Stimulated activated CD4-positive, alpha-beta T cell treated with anti-CD3 and anti-CD28 coated beads, Interleukin-4, amount 100 ng/mL, for 1 hour (primary cell): Measurements from ENCODE around the gene COX19.
"Not testable (repeated sequence)": the region's sequence is repeated elsewhere in the genome, so short reads cannot be mapped to it uniquely, and the experiment has no call there.

Experiments
- DNase-seq: peaks from one replicate; pipeline ENCODE4 v3.0.0-alpha.2; 2020

COX19 gene

DNA sequence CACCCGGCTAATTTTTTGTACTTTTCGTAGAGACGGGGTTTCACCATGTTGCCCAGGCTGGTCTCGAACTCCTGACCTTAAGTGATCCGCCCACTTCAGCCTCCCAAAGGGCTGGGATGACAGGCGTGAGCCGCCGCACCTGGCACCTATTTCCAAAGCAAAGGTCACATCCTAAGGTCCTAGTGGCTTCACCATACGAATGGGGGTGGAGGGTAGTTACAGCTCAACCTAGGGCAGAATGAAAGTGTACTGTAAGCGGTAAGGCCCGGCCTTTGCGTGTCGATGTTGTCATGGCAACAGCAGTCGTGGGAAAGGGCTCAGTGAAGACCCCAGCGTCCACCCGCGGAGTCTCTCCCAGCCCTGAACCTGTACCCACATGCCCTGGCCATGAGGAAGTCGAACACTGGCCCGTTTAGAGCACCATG, 1.6 kb upstream of the COX19 start:
- DNase-seq: no peak

- DNase-seq: no peak
These were observed 539 bp upstream of the COX19 start for GRCh38 chr7:975702-976473.

DNA sequence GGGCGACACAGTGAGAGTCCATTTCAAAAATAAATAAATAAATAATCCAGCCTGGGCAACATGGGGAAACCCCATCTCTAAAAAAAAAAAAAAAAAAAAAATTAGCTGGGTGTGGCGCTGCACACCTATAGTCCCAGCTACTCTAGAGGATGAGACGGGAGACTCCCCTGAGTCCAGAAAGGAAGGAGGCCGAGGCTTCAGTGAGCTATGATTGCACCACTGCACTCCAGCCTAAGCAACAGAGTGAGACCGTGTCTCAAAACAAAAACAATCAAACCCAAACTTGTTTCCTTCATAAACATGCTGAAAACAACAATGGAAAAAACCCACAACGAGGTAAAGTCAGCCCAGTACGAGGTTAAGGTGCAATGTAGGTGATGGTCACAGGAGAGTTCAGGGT, 1.2 kb downstream of the COX19 start:
- no peak for DNase-seq

DNA sequence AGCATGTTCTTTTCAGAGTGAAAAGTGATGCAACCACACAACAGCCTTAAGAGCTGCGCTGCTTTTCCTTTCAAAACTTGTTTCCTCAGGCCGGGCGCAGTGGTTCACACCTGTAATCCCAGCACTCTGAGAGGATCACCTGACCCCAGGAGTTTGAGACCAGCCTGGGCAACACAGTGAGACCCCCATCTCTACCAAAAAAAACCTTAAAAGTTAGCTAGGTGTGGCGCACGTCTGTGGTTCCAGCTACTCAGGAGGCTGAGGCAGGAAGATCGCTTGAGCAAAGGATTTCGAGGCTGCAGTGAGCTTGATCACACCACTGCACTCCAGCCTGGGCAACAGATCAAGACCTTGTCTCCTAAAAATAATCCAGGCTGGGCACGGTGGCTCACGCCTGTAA, 2.0 kb downstream of the COX19 start:
- DNase-seq: no peak

- no peak for DNase-seq
These were observed 2.6 kb downstream of the COX19 start for GRCh38 chr7:972676-973309.

DNA sequence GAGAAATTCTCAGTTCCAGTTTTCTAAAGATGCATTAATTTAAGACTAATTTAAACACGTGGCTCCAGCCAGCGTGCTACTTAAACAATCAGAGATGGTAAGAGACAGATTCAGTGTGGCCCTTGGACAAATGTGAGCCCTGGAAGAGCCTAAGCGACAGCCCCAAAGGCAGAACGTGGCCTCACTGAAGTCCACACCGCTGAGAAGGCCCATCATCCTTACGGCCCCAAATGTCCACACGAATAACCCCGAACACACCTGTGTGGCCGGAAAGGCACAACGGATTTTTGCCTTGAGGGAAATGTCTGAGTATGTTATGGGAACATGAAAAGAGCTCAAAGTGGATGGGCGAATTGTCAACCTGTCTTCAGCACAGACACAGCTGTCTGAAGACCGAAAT, 3.2 kb downstream of the COX19 start:
- DNase-seq: no peak

DNA sequence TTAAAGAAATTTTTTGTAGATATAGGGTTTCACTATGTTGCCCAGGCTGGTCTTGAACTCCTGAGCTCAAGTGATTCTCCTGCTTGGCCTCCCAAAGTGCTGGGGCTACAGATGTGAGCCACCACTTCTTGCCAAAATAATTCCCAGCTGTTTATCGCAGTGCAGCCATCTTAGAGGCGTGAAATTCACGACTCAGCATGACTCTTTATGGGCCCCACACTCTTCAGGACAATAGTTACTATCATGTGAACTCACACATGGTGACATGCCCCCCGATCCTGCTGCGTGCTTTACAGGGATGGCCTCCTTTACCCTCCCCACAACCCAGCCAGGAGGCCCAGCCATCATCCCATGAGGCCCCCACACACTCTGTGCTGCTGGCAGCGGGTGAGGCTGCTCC, 4.6 kb downstream of the COX19 start:
- no peak for DNase-seq

GRCh38 chr7:969403-969802, 5.9 kb downstream of the COX19 start:
- DNase-seq: no peak

- no peak for DNase-seq
These were observed 6.9 kb downstream of the COX19 start for GRCh38 chr7:968205-969105.

GRCh38 chr7:967361-968082, 7.8 kb downstream of the COX19 start:
- DNase-seq: no peak

DNA sequence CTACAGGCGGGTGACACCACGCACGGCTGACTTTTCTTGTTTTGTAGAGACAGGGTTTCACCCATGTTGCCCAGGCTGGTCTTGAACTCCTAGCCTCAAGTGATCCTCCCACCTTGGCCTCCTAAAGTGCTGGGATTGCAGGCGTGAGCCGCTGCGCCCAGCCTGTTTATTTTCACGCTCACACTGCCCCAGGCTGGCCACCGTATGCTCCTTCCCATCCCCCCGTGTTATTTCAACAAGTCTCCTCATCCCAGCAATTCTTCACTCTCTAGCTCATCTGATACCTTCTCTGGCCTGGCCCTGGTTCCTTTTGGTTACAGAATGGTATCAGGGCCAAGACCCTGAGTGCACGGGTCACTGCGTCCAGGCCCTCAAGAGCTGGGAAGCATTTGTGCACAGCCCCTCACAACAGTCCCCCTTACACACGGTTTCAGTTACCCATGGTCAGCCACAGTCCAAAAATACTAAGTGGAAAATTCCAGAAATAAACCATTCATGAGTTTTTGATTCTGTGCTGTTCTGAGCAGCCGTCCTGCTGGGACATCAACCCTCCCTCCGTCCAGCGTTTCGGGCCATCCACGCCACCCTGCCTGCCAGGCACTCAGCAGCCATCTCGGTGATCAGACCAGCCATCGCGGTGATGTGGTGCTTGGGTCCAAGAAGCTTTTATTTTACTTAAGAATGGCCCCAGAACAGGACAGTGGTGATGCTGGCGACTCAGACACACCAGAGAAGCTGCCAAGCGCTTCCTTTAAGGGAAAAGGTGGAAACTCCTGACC, 8.9 kb downstream of the COX19 start:
- no peak for DNase-seq

DNA sequence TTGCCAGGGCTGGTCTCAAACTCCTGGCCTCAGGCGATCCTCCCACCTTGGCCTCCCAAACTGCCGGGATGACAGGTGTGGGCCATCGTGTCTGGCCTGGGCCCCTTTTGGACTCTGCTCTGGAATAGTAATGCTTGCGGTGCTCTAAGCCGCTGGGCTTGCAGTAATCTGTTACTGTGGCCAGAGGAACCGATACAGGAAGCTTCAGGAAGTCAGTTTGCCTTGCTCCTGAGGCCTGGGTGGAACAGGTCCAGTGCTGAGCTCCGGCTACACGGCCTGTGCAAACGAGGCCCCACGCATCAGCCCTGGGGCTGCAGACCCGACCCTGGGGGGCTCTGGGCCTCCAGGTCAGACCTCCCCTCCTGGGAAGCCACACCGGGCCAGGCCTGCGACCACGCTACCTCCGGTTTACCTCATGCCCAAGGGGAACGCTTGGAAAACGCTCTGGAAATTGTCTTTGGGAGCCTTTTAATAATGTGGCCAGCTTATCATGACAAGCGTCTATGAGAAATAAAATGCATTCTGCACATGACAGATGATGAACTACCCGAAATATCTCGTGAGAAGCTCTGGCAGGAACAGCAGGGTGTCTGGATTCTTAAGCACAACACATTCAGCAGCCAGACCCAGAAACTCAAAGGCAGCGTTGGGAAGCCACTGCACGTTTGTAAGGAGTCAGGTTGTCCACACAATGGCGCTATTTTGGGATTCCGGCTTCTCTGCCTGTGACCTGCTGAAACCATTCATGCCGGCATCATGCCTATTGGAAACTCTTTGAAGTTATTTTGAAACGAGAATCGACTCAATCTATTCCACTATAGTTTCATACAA, 10.7 kb downstream of the COX19 start:
- no peak for DNase-seq

DNA sequence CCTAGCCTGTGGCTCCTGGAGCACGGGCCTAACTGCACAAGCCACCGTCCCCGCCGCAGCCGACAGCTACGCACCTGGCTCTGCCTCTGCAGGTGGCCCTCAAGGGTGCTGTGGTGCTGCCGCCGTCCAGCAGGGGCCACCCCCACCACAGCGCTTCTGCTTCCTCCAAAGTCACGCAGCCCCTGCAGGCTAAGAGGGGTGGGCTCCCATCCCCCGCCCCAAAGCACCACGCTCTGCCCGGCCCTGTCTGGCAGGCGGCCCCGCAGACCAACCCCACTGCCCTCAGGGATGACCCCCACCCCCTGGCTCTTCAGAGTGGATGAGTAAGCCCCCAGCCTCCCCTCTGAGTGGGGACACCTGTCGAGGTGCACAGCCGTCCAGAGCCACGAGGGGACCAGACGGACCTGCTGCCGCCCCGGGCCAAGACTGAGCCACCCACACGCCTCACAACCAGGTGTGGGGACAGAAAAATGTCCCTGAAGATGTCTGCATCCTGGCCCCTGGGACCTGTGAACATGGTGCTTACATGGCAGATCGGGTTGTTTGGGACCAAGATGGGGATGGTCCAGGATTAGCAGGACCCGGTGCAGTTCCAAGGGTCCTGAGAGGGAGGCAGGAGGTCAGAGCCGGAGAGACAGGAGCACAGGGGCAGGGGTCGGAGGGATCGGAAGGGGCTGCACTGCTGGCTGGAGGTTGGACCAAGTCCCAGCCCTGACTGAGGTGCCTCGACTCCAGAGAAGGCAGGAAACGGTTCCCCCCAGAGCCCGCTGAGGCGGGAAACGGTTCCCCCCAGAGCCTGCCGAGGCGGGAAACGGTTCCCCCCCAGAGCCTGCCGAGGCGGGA, 11.9 kb downstream of the COX19 start:
- no peak for DNase-seq

- no peak for DNase-seq
These were observed 12.8 kb downstream of the COX19 start for GRCh38 chr7:962401-963081.

GRCh38 chr7:961546-962400, 13.6 kb downstream of the COX19 start:
- no peak for DNase-seq

DNA sequence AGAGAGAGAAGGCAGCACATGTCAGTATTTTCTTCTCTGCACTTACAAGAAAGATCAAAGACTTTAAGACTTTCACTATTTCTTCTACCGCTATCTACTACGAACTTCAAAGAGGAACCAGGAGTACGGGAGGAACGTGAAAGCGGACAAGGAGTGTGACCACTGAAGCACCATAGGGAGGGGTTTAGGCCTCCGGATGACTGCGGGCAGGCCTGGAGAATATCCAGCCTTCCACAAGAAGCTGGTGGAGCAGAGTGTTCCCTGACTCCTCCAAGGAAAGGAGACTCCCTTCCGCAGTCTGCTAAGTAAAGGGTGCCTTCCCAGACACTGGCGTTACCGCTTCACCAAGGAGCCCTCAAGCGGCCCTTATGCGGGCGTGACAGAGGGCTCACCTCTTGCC, 14.4 kb downstream of the COX19 start:
- DNase-seq: not testable (repeated sequence)

DNA sequence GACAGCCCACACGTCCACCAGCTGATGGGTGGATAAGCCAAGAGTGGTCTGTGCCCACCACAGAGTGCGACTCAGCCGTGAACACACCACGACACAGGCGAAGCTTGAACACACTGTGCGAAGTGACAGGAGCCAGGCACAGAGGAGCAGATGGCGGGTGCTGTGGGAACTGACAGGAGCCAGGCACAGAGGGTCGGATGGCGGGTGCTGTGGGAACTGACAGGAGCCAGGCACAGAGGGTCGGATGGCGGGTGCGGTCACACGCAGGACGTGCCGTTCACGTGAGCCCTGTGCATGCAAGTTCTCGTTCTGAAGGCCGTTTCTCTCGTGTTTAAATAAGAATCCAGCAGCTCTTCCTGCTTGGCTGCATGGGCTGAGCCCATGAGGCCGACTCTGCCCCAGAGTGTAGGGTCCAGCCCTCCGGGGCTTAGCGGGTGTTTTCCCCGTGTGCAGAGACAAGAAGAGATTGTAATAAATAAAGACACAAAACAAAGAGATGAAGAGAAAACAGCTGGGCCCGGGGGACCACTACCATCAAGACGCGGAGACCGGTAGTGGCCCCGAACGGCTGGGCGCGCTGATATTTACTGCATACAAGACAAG, 15.0 kb downstream of the COX19 start:
- DNase-seq: no peak

GRCh38 chr7:959740-960139, 15.6 kb downstream of the COX19 start:
- not testable (repeated sequence) for DNase-seq
